Neural cell (in vitro differentiated cells): ENCODE results near the gene DIAPH2. TPM values are rescaled to one million over a fixed set of nuclear protein-coding genes. Genes with fewer than 3 reads are reported as not detected.

ENCODE experiments used
- H2AFZ ChIP-seq: fragments of 200-600, 300-800 bp; sonication (generic), shearing (Covaris generic); 2 replicates; pipeline ENCODE4 v1.6.0; 2014; ENCODE audit warnings: low read depth, mild to moderate bottlenecking, antibody characterized with exemption, low read length, moderate library complexity
- H3F3A ChIP-seq: fragments of 200-600 bp; shearing (Covaris generic); 2 replicates; pipeline ENCODE4 v1.6.1; 2016; ENCODE audit warnings: mild to moderate bottlenecking, moderate library complexity, mixed read lengths, antibody characterized with exemption, low read length; ENCODE audit not compliant: insufficient read depth, poor library complexity, severe bottlenecking
- H3K27ac ChIP-seq: fragments of 200-600, 300-800 bp; sonication (generic), shearing (Covaris generic); 2 replicates; pipeline ENCODE4 v1.5.1; 2014; ENCODE audit warnings: mild to moderate bottlenecking, low read length, moderate library complexity
- H3K27me3 ChIP-seq: fragments of 300-800, 200-600 bp; sonication (generic), shearing (Covaris generic); 2 replicates; pipeline ENCODE4 v1.6.0; 2014; ENCODE audit warnings: mild to moderate bottlenecking, low read depth, low read length, moderate library complexity; ENCODE audit not compliant: insufficient read depth
- H3K36me3 ChIP-seq: fragments of 300-800, 200-600 bp; sonication (generic), shearing (Covaris generic); 2 replicates; pipeline ENCODE4 v1.5.1; 2014; ENCODE audit warnings: mild to moderate bottlenecking, antibody characterized with exemption, low read length, moderate library complexity; ENCODE audit not compliant: insufficient read depth
- H3K4me2 ChIP-seq: fragments of 300-800, 200-600 bp; sonication (generic), shearing (Covaris generic); 2 replicates; pipeline ENCODE4 v1.6.0; 2014; ENCODE audit warnings: mild to moderate bottlenecking, low read length
- H3K4me3 ChIP-seq: fragments of 300-800, 200-600 bp; sonication (generic), shearing (Covaris generic); 2 replicates; pipeline ENCODE4 v1.5.1; 2014; ENCODE audit warnings: mild to moderate bottlenecking, low read length, moderate library complexity
- H3K79me2 ChIP-seq: fragments of 200-600 bp; shearing (Covaris generic); replicated peaks from 2 replicates; pipeline ENCODE4 v1.6.0; 2014; ENCODE audit warnings: mild to moderate bottlenecking, low read length, moderate library complexity; ENCODE audit not compliant: insufficient read depth
- H3K9ac ChIP-seq: fragments of 300-800, 200-600 bp; sonication (generic), shearing (Covaris generic); 2 replicates; pipeline ENCODE4 v1.6.1; 2016; ENCODE audit warnings: mild to moderate bottlenecking, low read length, mixed read lengths
- H3K9me2 ChIP-seq: fragments of 200-600 bp; shearing (Covaris generic); 2 replicates; pipeline ENCODE4 v1.6.1; 2016; ENCODE audit warnings: mild to moderate bottlenecking, low read length, mixed read lengths; ENCODE audit not compliant: insufficient read depth
- H3K9me3 ChIP-seq: fragments of 200-600, 300-800 bp; sonication (generic), shearing (Covaris generic); 2 replicates; pipeline ENCODE4 v1.6.1; 2016; ENCODE audit warnings: mild to moderate bottlenecking, mixed run types, low read length, moderate library complexity, mixed read lengths
- H4K20me1 ChIP-seq: fragments of 200-600 bp; shearing (Covaris generic); 2 replicates; pipeline ENCODE4 v1.6.1; 2016; ENCODE audit warnings: mild to moderate bottlenecking, mixed run types; ENCODE audit not compliant: insufficient read depth
- EP300 ChIP-seq: fragments of 450-650 bp; conservative IDR thresholded peaks from 2 replicates; pipeline ENCODE4 v1.6.1; 2014; ENCODE audit warnings: antibody characterized with exemption, mild to moderate bottlenecking, moderate library complexity; ENCODE audit not compliant: poor library complexity, severe bottlenecking
- EZH2 ChIP-seq: fragments of 200-600, 300-800 bp; shearing (Covaris generic), sonication (generic); IDR thresholded peaks from 2 replicates; pipeline ENCODE4 v1.6.1; 2014; ENCODE audit warnings: antibody characterized with exemption, low read length, borderline replicate concordance, mild to moderate bottlenecking; ENCODE audit not compliant: insufficient read depth, poor library complexity, severe bottlenecking
- MXI1 ChIP-seq: fragments of 450-650 bp; conservative IDR thresholded peaks from 2 replicates; pipeline ENCODE4 v1.6.1; 2014; ENCODE audit warnings: antibody characterized with exemption, mild to moderate bottlenecking; ENCODE audit not compliant: poor library complexity, severe bottlenecking
- POLR2AphosphoS5 ChIP-seq: IDR thresholded peaks from 2 replicates; pipeline ENCODE4 v1.6.1; 2012
- RAD21 ChIP-seq: fragments of 450-650 bp; conservative IDR thresholded peaks from 2 replicates; pipeline ENCODE4 v1.6.1; 2014; ENCODE audit warnings: antibody characterized with exemption, mild to moderate bottlenecking, moderate library complexity
- SMC3 ChIP-seq: fragments of 450-650 bp; conservative IDR thresholded peaks from 2 replicates; pipeline ENCODE4 v1.6.1; 2014; ENCODE audit warnings: antibody characterized with exemption, mild to moderate bottlenecking, moderate library complexity; ENCODE audit not compliant: poor library complexity
- TAF1 ChIP-seq: IDR thresholded peaks from 2 replicates; pipeline ENCODE4 v1.6.1; 2012; ENCODE audit warnings: low read depth
- polyA plus RNA-seq: library from polyadenylated mRNA; depleted of rRNA; stranded (reverse); fragments of >200 nt; gene quantifications from 2 replicates; pipeline ENCODE4 v1.2.3, GENCODE V29; 2014
- TF ChIP-seq, protein P1 (sequence below): fragments of 450-650 bp; IDR thresholded peaks from 2 replicates; pipeline ENCODE4 v1.5.1; 2014; ENCODE audit warnings: antibody characterized with exemption, mild to moderate bottlenecking, moderate library complexity; ENCODE audit not compliant: poor library complexity, severe bottlenecking
- TF ChIP-seq, protein P2 (sequence below): IDR thresholded peaks from 2 replicates; pipeline ENCODE4 v1.6.1; 2012; ENCODE audit warnings: borderline replicate concordance

Gene DIAPH2
- polyA plus RNA-seq, 1 donor from 2014 or later: 0.07 TPM

DNA sequence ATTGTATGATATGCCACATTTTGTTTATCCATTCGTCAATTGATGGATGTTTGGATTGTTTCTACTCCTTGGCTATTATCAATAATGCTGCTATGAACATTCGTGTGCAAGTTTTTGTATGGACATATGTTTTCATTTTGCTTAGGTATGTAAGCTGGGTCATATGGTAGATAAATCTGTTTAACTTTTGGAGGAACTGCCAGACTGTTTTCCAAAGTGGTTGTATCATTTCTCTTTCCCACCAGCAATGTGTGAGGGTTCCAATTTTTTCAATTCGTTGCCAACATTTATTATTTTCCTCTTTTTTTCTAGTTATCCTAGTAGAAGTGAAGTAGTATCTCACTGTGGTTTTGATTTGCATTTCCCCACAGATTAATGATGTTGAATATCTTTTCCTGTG, 71.8 kb downstream of the DIAPH2 start:
- Histone ChIP-seq H3K36me3 (no peaks in the 10 kb centered on the region), H3K9ac (no peak overlapping the region), H3K4me2 (no peak overlapping the region), H3K27ac (no peak overlapping the region), H3K9me3 (no peaks in the 10 kb centered on the region), H3F3A (no peaks in the 10 kb centered on the region), H2AFZ (no peak overlapping the region), H3K9me2 (no peaks in the 10 kb centered on the region), H4K20me1 (no peaks in the 10 kb centered on the region), H3K79me2 (no peaks in the 10 kb centered on the region), H3K4me3 (no peak overlapping the region), H3K27me3 (no peaks in the 10 kb centered on the region)
- TF ChIP-seq EP300 (no peak), EZH2 (no peak), RAD21 (no peak)
- TF ChIP-seq, protein P1, sequence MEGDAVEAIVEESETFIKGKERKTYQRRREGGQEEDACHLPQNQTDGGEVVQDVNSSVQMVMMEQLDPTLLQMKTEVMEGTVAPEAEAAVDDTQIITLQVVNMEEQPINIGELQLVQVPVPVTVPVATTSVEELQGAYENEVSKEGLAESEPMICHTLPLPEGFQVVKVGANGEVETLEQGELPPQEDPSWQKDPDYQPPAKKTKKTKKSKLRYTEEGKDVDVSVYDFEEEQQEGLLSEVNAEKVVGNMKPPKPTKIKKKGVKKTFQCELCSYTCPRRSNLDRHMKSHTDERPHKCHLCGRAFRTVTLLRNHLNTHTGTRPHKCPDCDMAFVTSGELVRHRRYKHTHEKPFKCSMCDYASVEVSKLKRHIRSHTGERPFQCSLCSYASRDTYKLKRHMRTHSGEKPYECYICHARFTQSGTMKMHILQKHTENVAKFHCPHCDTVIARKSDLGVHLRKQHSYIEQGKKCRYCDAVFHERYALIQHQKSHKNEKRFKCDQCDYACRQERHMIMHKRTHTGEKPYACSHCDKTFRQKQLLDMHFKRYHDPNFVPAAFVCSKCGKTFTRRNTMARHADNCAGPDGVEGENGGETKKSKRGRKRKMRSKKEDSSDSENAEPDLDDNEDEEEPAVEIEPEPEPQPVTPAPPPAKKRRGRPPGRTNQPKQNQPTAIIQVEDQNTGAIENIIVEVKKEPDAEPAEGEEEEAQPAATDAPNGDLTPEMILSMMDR: no peak

DNA sequence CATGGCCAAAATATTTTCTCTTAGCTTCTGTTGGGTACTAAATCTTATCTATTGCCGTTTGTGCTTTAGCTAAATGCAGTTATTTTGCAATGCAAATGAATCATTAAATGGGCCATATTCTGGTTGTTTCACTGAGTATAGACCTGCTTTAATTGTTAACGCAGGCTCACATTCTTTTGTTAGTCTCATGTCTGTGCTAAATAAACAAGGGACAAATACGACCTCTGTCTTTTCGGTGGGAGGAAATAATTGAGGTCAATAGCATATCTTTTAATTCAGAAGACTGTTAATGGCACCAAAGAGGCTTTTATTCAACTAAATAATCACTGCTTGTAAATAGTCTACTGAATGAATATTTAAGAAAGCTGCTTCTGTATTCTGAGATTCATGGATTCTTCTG, 76.9 kb downstream of the DIAPH2 start:
- Histone ChIP-seq H4K20me1 (no peaks in the 10 kb centered on the region), H3F3A (no peaks in the 10 kb centered on the region), H3K27ac (no peak overlapping the region), H3K9ac (no peak overlapping the region), H3K9me3 (no peaks in the 10 kb centered on the region), H3K9me2 (no peaks in the 10 kb centered on the region), H3K79me2 (no peaks in the 10 kb centered on the region), H2AFZ (no peak overlapping the region), H3K4me2 (no peak overlapping the region), H3K4me3 (no peak overlapping the region), H3K36me3 (no peaks in the 10 kb centered on the region), H3K27me3 (no peaks in the 10 kb centered on the region)
- TF ChIP-seq RAD21: no peak
- TF ChIP-seq, protein P2, sequence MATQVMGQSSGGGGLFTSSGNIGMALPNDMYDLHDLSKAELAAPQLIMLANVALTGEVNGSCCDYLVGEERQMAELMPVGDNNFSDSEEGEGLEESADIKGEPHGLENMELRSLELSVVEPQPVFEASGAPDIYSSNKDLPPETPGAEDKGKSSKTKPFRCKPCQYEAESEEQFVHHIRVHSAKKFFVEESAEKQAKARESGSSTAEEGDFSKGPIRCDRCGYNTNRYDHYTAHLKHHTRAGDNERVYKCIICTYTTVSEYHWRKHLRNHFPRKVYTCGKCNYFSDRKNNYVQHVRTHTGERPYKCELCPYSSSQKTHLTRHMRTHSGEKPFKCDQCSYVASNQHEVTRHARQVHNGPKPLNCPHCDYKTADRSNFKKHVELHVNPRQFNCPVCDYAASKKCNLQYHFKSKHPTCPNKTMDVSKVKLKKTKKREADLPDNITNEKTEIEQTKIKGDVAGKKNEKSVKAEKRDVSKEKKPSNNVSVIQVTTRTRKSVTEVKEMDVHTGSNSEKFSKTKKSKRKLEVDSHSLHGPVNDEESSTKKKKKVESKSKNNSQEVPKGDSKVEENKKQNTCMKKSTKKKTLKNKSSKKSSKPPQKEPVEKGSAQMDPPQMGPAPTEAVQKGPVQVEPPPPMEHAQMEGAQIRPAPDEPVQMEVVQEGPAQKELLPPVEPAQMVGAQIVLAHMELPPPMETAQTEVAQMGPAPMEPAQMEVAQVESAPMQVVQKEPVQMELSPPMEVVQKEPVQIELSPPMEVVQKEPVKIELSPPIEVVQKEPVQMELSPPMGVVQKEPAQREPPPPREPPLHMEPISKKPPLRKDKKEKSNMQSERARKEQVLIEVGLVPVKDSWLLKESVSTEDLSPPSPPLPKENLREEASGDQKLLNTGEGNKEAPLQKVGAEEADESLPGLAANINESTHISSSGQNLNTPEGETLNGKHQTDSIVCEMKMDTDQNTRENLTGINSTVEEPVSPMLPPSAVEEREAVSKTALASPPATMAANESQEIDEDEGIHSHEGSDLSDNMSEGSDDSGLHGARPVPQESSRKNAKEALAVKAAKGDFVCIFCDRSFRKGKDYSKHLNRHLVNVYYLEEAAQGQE: no peak
- TF ChIP-seq MXI1: no peak
- no peak for TF ChIP-seq POLR2AphosphoS5
- no peak for TF ChIP-seq EP300
- no peak for TF ChIP-seq EZH2
- no peak for TF ChIP-seq SMC3
- TF ChIP-seq, protein P1: no peak
- TF ChIP-seq TAF1: no peak
